ENCODE results near the gene NFIA.
"Not testable (repeated sequence)": the region's sequence is repeated elsewhere in the genome, so short reads cannot be mapped to it uniquely, and the experiment has no call there.

The NFIA gene

DNA sequence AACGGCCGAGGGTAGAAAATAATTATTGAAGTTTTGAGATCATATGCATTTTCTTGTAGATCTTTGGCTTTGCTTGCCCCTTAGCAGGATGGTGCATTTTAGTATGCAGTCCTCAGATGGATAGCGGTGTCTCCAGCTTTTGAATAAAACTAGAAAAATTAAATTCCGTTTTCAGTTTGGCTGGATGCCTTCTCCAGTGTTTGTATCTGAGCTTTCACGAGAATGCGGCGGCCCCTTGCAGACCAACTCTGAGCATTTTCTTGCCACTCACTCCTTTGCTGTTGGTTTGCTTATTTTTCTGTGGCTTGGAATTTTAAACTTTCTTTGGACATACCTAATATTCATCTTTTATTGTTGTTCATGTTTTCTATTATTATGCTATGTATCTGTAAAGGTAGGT is 192.6 kb downstream of the NFIA start:
- H3K36me3 Mint-ChIP-seq (ENCODE audit: low read depth) = no peaks in the 10 kb centered on the region
- H3K9me3 Mint-ChIP-seq = no peaks in the 10 kb centered on the region
- peaks cover 18% of the 10 kb centered on the region for H3K4me1 Mint-ChIP-seq (ENCODE audit: low read depth)
- H3K27ac Mint-ChIP-seq = no peak overlapping the region
- H3K4me3 Mint-ChIP-seq = no peak overlapping the region
- H3K27me3 Mint-ChIP-seq = no peaks in the 10 kb centered on the region

DNA sequence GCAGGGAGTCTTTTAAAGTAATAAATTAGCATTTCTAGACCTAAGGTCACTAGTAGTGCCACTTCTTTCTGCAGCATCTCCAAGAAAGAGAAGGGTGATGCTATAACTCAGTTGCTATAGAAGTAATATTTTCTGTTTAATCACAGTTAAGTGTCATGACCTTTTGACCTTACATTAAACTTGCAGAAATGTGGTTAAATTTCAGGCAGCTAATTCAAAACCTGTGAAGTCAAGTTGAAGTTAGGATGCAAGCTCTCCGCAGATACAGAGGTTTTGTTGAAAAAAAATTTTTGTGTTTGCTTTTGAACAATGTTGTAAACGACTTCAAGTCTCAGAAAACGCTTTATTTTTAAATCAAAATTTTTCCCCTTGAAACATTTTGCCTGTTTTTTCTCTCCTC is 193.9 kb downstream of the NFIA start:
- no peak overlapping the region for H3K4me3 Mint-ChIP-seq
- H3K27me3 Mint-ChIP-seq = no peaks in the 10 kb centered on the region
- H3K9me3 Mint-ChIP-seq = no peaks in the 10 kb centered on the region
- no peak overlapping the region for H3K27ac Mint-ChIP-seq
- H3K4me1 Mint-ChIP-seq (ENCODE audit: low read depth) = peaks cover 10% of the 10 kb centered on the region
- no peaks in the 10 kb centered on the region for H3K36me3 Mint-ChIP-seq (ENCODE audit: low read depth)

DNA sequence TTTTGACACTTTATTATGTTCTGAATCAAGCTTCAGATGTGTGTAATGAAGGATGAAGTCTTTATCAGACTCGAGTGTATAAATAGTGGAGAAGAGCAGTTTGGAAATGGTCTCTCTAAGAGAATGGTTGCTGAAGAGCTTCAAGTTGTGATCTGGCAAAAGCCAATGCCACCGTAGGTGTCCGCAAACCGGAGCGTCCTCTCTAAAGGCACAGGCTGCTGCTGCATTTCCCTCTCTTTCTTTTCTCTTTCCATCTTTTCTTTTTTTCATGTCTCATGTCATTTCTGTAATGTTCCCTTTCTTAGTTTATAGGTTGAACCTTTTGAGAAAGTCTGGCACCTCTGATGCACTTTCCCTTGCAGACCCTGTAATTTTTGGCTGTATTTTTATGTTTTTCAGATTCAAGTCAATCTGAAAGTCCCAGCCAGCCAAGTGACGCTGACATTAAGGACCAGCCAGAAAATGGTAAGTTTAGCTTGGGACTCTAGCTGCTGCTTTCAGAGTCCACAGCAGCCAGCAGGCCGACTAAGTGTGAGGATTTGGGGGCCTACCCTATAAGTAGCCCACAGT is 194.8 kb downstream of the NFIA start:
- Mint-ChIP-seq H3K9me3 (no peaks in the 10 kb centered on the region), H3K4me1 (ENCODE audit: low read depth) (peaks cover 6% of the 10 kb centered on the region), H3K4me3 (no peak overlapping the region), H3K36me3 (ENCODE audit: low read depth) (no peaks in the 10 kb centered on the region), H3K27me3 (no peaks in the 10 kb centered on the region), H3K27ac (no peak overlapping the region)

GRCh38 chr1:61278503-61278902 is 196.1 kb downstream of the NFIA start:
- H3K36me3 Mint-ChIP-seq (ENCODE audit: low read depth); H3K9me3 Mint-ChIP-seq; H3K4me1 Mint-ChIP-seq (ENCODE audit: low read depth); H3K27me3 Mint-ChIP-seq; H3K4me3 Mint-ChIP-seq; H3K27ac Mint-ChIP-seq: not testable (repeated sequence)

DNA sequence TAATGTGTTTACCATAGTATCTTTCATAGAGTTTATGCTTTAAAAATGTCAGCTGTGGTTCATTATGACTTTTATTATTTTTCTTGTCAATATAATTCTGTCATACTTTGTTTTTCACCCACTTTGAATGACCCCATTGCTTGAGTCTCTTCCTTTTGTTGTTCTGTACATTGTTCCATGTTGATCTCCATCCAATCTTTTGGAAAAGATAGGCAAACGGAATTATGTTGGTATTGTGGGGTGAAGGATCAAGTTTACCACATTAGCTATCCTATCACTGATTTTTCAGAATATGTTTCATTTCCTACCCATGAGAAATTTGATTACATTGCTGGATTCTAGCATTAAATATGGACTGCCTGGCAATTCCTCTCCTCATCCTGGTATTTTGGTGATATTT is 196.6 kb downstream of the NFIA start:
- Mint-ChIP-seq H3K9me3 (no peaks in the 10 kb centered on the region), H3K4me1 (ENCODE audit: low read depth) (peaks cover 6% of the 10 kb centered on the region), H3K27ac (no peak overlapping the region), H3K36me3 (ENCODE audit: low read depth) (no peaks in the 10 kb centered on the region), H3K27me3 (no peaks in the 10 kb centered on the region), H3K4me3 (no peak overlapping the region)

DNA sequence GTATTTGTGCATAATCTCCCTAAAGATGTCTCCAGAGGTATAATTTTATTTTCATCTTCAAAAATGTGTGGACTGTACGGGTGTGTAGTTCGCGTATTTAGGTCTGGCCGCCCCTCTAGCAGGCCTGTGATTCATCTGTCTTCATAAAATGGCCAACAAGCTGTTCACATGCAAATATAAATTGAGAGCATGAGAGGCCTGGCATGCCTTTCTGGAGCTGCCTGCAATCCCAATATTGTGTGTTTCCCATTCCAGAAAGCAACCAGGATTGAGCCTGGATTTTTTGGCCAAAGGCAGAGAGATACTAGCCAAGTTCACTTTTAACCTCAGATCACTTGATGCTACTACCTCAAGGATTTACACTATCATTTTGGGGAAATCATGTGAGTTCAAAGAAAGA is 197.2 kb downstream of the NFIA start:
- peaks cover 6% of the 10 kb centered on the region for H3K4me1 Mint-ChIP-seq (ENCODE audit: low read depth)
- no peaks in the 10 kb centered on the region for H3K9me3 Mint-ChIP-seq
- no peak overlapping the region for H3K4me3 Mint-ChIP-seq
- no peaks in the 10 kb centered on the region for H3K27me3 Mint-ChIP-seq
- no peaks in the 10 kb centered on the region for H3K36me3 Mint-ChIP-seq (ENCODE audit: low read depth)
- H3K27ac Mint-ChIP-seq = no peak overlapping the region

DNA sequence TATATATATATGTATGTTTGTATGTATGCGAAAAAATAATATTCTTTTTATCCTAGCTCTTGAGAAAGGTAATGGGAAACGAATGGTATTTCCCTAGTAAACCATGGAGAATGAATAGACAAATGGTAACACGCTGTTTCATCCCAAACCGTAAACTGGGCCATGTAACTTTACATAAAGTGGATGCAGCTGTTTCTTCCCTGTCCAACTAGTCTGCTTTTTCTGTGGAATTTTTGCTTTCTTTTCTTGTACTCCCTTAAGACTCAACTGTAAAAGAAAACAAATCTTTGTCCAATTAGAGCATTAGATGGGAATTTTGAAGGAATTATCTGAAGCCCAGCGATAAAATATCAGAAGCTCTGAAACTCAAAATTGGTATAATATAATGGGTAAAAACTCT is 198.1 kb downstream of the NFIA start:
- Mint-ChIP-seq H3K36me3 (ENCODE audit: low read depth) (no peaks in the 10 kb centered on the region), H3K27me3 (no peaks in the 10 kb centered on the region), H3K4me1 (ENCODE audit: low read depth) (peaks cover 6% of the 10 kb centered on the region), H3K9me3 (no peaks in the 10 kb centered on the region), H3K4me3 (no peak overlapping the region), H3K27ac (no peak overlapping the region)

GRCh38 chr1:61282387-61282786 is 200.0 kb downstream of the NFIA start:
- no peak overlapping the region for H3K27ac Mint-ChIP-seq
- H3K9me3 Mint-ChIP-seq = no peaks in the 10 kb centered on the region
- no peaks in the 10 kb centered on the region for H3K27me3 Mint-ChIP-seq
- H3K4me1 Mint-ChIP-seq (ENCODE audit: low read depth) = peaks cover 6% of the 10 kb centered on the region
- no peak overlapping the region for H3K4me3 Mint-ChIP-seq
- no peaks in the 10 kb centered on the region for H3K36me3 Mint-ChIP-seq (ENCODE audit: low read depth)

- peaks cover 2% of the 10 kb centered on the region for H3K4me1 Mint-ChIP-seq (ENCODE audit: low read depth)
- no peaks in the 10 kb centered on the region for H3K9me3 Mint-ChIP-seq
- no peak overlapping the region for H3K4me3 Mint-ChIP-seq
- no peak overlapping the region for H3K27ac Mint-ChIP-seq
- no peaks in the 10 kb centered on the region for H3K36me3 Mint-ChIP-seq (ENCODE audit: low read depth)
- H3K27me3 Mint-ChIP-seq = no peaks in the 10 kb centered on the region
Observed at GRCh38 chr1:61284248-61284854, 202.0 kb downstream of the NFIA start.

GRCh38 chr1:61284936-61285335 is 202.6 kb downstream of the NFIA start:
- H3K36me3 Mint-ChIP-seq (ENCODE audit: low read depth) = no peaks in the 10 kb centered on the region
- no peaks in the 10 kb centered on the region for H3K4me1 Mint-ChIP-seq (ENCODE audit: low read depth)
- no peak overlapping the region for H3K27ac Mint-ChIP-seq
- no peak overlapping the region for H3K4me3 Mint-ChIP-seq
- peaks cover 3% of the 10 kb centered on the region for H3K27me3 Mint-ChIP-seq
- no peaks in the 10 kb centered on the region for H3K9me3 Mint-ChIP-seq

- H3K9me3 Mint-ChIP-seq = no peaks in the 10 kb centered on the region
- no peak overlapping the region for H3K27ac Mint-ChIP-seq
- peaks cover 3% of the 10 kb centered on the region for H3K27me3 Mint-ChIP-seq
- no peak overlapping the region for H3K4me3 Mint-ChIP-seq
- H3K36me3 Mint-ChIP-seq (ENCODE audit: low read depth) = no peaks in the 10 kb centered on the region
- H3K4me1 Mint-ChIP-seq (ENCODE audit: low read depth) = no peaks in the 10 kb centered on the region
Observed at GRCh38 chr1:61285371-61285885, 203.1 kb downstream of the NFIA start.

GRCh38 chr1:61287014-61287413 is 204.7 kb downstream of the NFIA start:
- H3K27ac Mint-ChIP-seq = no peak overlapping the region
- no peaks in the 10 kb centered on the region for H3K36me3 Mint-ChIP-seq (ENCODE audit: low read depth)
- no peaks in the 10 kb centered on the region for H3K4me1 Mint-ChIP-seq (ENCODE audit: low read depth)
- H3K4me3 Mint-ChIP-seq = no peak overlapping the region
- H3K9me3 Mint-ChIP-seq = no peaks in the 10 kb centered on the region
- peaks cover 3% of the 10 kb centered on the region for H3K27me3 Mint-ChIP-seq

DNA sequence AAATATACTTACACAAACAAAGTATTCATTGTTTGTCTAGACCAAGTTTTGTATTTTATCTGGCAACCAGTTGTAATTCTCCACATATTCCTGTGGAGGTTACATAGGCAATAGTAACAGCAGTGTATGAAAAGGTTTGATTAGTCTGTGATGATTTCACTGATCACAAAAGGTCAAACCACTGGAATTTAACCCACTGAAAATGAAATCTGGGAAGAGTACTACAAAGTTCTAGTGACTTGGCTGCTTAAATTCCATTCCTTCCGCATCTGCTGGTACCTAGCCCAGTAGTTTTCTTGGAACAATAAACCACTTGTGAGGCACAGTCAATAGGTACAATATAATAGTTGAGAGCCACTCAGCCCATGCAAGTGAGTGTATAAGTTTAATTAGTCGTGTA is 205.4 kb downstream of the NFIA start:
- Mint-ChIP-seq H3K36me3 (ENCODE audit: low read depth) (no peaks in the 10 kb centered on the region), H3K27me3 (peaks cover 3% of the 10 kb centered on the region), H3K9me3 (no peaks in the 10 kb centered on the region), H3K4me3 (no peak overlapping the region), H3K27ac (no peak overlapping the region), H3K4me1 (ENCODE audit: low read depth) (no peaks in the 10 kb centered on the region)

- Mint-ChIP-seq H3K4me1 (ENCODE audit: low read depth) (no peaks in the 10 kb centered on the region), H3K27me3 (peaks cover 3% of the 10 kb centered on the region), H3K4me3 (no peak overlapping the region), H3K9me3 (no peaks in the 10 kb centered on the region), H3K36me3 (ENCODE audit: low read depth) (no peaks in the 10 kb centered on the region), H3K27ac (no peak overlapping the region)
Observed at GRCh38 chr1:61289232-61290098, 207.1 kb downstream of the NFIA start.

DNA sequence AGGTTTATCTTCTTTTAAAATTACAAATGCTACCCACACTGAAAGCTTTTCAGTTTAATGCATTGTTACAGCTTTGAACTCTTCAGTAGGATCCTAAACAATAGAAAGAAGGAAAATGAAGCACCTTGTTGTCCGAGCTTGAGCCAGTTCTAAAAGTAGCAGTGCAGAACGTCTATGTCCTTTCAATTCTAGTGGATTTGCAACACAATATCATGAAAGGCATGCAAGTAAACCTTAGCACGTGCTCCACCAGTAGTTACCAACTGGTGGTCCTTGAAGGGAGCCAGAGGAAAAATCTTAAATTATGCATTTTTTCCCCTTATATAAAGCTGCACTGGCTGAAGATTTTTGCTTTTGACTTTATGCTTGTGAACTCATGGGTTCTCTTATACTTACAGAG is 208.2 kb downstream of the NFIA start:
- no peak overlapping the region for H3K4me3 Mint-ChIP-seq
- H3K27ac Mint-ChIP-seq = no peak overlapping the region
- H3K36me3 Mint-ChIP-seq (ENCODE audit: low read depth) = no peaks in the 10 kb centered on the region
- peaks cover 3% of the 10 kb centered on the region for H3K27me3 Mint-ChIP-seq
- H3K4me1 Mint-ChIP-seq (ENCODE audit: low read depth) = no peaks in the 10 kb centered on the region
- no peaks in the 10 kb centered on the region for H3K9me3 Mint-ChIP-seq

Data from stimulated activated naive CD8-positive, alpha-beta T cell treated with anti-CD3 and anti-CD28 coated beads, Interleukin-15, Interleukin-2, amounts not matched to agents 100 ng/mL and 50 ng/mL, for 24 hours (primary cell).